ENCODE data around the gene DBN1. TPM values are rescaled to one million over a fixed set of nuclear protein-coding genes. Genes with fewer than 3 reads are reported as not detected.

DBN1 gene
- total RNA-seq, 1 donor from 2014 or later, result 83.3 TPM

DNA sequence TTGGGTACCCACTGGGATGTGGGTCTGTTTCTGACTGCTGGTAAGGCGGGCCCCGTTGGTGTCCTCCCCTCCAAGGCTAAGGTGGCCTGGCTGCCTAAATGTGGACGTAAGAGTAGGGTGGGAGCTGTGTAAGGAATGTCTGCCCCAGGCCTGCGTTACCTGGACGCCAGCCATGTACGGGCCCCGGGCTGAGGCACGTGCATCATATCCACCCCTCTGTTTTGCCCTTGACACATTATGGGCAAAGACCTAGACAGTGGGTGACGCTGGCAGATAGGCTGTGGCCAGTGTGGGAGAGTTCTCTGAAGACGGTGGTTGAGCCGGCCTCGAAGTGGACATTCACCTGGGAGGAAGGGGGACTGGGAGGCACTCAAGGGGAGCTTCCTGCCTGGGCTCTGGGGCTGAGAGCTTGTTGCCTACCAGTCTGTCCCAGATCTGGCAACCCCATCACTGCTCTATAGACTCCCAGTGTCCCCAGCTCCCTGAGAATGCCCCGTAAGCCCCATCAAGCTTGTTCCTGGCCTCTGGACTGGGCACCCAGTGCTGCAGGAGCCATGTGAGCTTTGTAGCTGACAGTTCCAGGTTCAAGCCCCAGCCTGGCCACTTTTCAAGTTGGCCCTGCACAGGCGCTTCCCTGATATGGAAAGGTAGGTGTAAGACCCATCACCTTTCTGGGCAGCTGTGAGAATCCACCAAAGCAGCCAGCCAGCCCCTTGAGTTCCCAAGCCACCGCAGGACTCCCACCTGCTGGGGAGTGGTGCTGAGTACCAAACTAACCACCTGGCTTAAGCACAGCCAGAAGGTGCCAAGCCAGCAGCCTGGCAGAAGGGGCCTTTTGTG, 30.1 kb downstream of the DBN1 start:
- DNase-seq (ENCODE audit: low spot score), result no peak

- no peak for DNase-seq (ENCODE audit: low spot score)
Observed at GRCh38 chr5:177442066-177442826, 31.2 kb downstream of the DBN1 start.

DNA sequence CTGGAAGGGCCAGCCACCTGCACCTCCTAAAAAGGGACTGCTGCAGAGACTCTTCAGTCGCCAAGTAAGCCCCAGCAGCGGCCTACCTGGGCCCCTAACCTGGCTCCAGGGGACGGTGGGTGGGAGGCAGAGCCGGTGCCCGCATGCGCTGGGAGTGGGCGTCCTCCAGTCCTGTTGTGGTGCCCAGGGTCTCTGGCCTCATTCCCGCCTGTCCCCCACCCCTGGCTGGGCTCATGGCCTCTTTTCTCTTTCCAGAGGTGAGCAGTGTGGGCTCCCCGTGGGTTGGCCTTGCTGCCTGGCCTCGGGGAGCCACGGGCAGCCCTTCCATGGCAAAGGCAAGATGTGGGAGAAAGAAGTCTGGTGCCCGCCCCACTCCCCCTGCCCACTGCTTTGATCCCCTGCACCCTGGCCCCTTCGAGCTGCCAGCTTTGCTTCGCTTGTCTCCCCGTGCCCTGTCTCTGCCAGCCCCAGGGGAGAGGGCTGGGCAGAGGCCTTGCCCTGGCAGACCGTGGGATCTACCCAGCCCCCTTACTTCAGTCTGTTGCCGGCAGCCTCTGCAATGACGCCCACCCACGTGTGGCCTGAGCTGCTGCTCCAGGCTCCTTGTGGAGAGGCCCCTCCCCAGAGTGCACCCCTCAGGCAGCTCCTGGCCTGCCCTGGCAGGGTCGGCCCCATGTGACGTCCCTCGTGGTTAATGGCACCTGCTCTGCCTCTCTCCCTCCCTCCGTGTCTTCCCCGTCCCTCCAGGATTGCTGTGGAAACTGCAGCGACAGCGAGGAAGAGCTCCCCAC, 32.2 kb downstream of the DBN1 start:
- no peak for DNase-seq (ENCODE audit: low spot score)

DNA sequence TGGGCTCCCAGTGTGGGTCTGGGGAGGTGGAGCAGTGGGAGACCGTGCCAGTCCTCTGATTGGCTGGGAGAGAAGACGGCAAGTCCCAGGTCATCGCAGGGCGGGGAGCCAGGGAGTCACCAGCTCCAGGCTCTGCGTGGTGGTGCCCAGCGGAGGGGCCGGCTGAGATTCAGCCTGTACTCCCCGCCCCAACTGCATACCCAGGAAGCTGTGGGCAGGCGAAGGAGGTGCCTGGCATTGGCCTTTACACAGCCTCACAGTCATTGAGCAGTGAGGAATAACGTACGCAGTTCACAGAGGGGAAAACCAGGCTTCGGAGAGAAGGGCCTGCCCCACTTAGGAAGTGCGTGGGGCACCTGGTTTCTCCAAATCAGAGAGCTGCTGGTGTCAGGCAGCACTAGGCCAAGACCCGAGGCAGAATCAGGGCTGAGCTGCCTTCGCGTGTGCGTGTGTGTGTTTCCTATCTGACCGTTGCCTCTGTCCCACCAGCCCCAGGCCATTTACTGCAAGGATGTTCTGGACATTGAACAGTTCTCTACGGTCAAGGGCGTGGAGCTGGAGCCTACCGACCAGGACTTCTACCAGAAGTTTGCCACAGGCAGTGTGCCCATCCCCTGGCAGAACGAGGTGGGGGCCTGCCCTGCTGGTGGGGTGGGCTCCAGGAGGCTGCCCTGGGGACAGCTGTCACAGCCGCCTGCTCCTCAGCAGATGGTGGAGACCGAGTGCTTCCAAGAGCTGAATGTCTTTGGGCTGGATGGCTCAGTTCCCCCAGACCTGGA, 33.0 kb downstream of the DBN1 start:
- no peak for DNase-seq (ENCODE audit: low spot score)

GRCh38 chr5:177439518-177440053, 33.8 kb downstream of the DBN1 start:
- no peak for DNase-seq (ENCODE audit: low spot score)

- DNase-seq (ENCODE audit: low spot score), result no peak
Observed at GRCh38 chr5:177438468-177438867, 35.0 kb downstream of the DBN1 start.

GRCh38 chr5:177437623-177438022, 35.8 kb downstream of the DBN1 start:
- DNase-seq (ENCODE audit: low spot score), result no peak

- DNase-seq (ENCODE audit: low spot score), result no peak
Observed at GRCh38 chr5:177435847-177436536, 37.4 kb downstream of the DBN1 start.

DNA sequence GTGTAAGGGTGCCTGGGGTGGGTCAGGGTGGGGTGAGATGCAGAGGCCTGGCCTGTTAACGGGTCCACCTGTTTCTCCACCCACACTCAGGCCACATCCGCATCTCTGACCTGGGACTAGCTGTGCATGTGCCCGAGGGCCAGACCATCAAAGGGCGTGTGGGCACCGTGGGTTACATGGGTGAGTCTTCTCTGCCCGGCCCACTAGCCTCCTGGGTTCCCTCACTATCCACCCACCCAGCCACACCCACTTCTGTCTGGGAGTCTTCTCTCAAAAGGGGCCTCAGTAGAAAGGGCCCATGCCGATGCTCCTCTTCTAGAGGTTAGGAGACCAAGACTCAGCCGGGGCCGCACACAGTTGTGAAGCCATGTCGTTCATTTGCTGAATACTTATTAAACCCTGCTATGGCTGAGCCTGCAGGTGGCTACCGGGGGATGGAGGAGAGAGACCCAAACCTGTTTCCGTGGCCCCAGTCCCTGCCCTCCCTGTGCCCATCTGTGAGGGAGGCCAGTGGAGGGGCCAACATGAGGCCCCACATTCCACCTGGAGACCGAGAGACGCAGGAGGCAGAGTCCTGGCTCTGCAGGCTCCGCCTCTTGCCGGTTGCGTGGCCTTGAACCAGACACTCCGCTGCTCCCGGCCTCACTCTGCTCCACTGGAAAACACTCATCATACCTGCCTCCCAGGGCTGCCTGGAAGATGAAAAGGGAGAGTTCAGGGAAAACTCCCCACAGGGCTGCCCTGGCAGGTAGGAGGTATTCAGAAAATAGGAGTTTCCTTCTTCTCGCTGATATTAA, 38.3 kb downstream of the DBN1 start:
- DNase-seq (ENCODE audit: low spot score), result no peak

GRCh38 chr5:177434437-177434836, 39.0 kb downstream of the DBN1 start:
- DNase-seq (ENCODE audit: low spot score), result no peak

DNA sequence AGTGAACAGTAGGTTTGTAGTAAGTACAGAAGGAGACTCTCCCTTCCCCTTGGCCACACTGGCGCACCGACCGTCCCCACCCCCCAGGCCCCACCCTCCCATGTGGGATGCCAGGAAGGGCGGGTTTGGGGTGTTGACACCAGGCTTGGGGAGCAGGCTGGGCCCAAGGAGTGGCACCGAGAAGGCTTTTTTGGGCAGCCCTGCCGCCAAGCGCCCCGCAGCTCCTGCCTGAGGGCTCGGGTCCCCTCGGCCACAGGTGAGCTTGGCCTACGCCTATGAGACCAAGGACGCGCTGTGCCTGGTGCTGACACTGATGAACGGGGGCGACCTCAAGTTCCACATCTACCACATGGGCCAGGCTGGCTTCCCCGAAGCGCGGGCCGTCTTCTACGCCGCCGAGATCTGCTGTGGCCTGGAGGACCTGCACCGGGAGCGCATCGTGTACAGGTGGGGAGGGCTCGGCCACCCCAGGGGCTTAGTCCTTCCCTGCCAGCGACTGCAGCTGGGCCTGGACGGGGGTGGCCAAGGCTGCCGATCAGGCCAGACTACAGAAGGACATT, 39.7 kb downstream of the DBN1 start:
- no peak for DNase-seq (ENCODE audit: low spot score)

DNA sequence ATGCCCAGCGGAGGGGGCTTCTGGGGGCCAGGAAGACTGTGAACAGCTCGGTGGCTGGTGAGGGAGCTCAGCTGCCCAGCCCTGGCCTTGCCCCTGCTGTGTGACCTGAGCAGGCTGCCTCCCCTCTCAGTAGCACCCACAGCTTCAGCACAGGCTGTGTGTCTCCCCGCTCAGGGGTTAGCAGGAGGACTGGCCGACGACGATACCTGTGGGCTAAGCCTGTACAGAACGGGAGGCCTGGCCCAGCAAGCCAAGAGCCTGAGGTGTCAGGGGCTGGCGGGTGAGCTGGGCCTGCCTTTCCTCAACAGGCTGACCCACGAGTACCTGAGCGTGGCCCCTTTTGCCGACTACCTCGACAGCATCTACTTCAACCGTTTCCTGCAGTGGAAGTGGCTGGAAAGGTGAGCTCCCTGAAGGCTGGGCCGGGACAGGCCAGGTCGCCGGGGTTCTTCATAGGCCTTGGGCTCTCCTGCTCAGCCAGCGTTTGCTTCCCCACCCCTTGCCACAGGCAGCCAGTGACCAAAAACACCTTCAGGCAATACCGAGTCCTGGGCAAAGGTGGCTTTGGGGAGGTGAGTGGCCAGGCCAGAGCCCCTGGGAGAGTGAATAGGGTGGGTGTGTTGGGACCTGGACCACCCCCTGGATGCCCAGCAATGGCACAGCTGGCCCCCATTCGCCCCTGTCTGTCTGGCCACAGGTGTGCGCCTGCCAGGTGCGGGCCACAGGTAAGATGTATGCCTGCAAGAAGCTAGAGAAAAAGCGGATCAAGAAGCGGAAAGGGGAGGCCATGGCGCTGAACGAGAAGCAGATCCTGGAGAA, 40.4 kb downstream of the DBN1 start:
- no peak for DNase-seq (ENCODE audit: low spot score)

- no peak for DNase-seq (ENCODE audit: low spot score)
Observed at GRCh38 chr5:177432143-177432838, 41.1 kb downstream of the DBN1 start.

DNA sequence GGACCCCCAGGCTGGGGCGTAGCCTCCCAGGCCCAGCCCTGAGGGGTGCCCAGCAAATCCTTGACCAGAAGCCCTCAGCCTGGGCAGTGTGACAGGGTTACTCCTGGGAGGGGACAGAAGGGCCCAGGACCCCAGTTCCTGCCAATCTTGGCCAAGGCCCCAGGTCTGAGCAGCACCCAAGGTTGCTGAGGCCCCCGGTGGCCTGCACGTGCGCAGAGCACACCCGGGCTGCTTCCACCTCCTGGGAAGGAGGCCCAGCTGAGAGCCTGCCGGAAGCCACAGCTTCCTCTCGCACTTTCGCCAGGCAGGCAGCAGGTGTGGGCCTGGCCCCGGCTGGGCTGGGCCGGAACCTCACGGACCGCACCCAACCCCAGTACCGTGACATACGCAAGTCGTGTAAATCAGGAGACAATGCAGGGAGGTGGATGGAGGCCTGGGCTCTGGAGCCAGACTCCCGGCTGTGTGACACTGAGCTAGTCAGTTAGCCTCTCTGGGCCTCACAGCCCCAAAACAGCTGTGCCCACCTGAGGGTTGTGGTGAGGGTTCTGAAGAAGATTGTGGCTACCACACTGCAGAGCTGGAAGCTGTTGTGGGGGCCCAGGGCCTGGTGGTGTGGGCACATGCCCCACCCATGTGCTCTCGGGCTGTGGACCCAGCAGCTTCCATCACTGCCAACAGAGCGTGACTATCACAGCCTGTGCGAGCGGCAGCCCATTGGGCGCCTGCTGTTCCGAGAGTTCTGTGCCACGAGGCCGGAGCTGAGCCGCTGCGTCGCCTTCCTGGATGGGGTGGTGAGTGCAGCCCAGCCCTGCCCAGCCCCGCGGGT, 41.9 kb downstream of the DBN1 start:
- no peak for DNase-seq (ENCODE audit: low spot score)

GRCh38 chr5:177430972-177431316, 42.5 kb downstream of the DBN1 start:
- DNase-seq (ENCODE audit: low spot score), result no peak

DNA sequence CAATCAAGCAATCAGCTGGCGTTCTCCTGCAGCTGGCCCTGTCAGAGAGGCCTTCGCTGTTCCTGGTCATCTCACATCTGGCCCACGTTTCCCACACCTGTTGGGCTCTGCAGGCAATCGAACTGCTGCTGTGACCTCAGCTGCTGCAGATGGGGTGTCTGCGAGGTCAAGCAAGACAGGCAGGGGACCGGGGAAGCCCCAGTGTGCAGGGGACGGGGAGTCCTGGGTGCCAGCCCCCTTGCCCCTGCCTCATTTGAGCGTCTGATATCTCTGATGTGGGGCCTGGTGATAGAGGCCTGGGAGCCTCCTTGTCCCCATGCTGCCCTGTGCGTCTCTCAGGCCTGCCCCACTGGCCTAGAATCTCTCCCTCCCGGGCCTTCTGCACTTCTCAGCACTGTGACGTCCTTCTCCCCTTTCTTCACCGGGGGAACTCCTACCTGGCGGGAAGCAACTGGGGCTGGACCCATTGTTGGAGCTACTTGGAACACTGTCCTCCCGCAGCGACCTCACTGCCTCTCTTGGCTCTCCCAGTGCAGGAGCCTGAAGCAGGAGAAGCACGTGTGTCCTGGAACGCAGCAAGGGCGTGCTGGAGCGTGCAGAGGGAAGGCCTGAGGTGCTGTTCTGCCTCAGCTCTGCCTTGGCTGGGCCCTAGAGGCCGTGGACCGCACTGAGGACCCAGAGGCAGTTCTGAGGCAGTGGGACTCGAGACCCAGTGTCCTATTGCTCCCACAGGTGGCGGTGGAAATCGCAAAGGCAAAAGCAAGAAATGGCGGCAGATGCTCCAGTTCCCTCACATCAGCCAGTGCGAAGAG, 43.1 kb downstream of the DBN1 start:
- no peak for DNase-seq (ENCODE audit: low spot score)

All from umbilical cord (tissue), 2 donors.